IMR-90 (cell line): ENCODE measurements around the gene DOK1. TPM values are rescaled to one million over a fixed set of nuclear protein-coding genes. Genes with fewer than 3 reads are reported as not detected.

Experiments used
- ATAC-seq: fragments of 200-7000 bp; cut with Tn5 transposase; 2 replicates; pipeline ENCODE4 v1.9.1; 2020; ENCODE audit warnings: low read depth, mild to moderate bottlenecking, moderate library complexity
- BruUV-seq: library from RNA; stranded (reverse); fragments of 400-500 nt; replicated peaks from 2 replicates; lab custom pipeline; 2021; lab: Mats Ljungman, UMichigan
- CTCF ChIA-PET: fragments of 300-600 bp; formaldehyde crosslinking; extraction: SDS; loops from one replicate; lab custom pipeline; 2021; ENCODE audit warnings: antibody characterized with exemption; lab: Yijun Ruan, JAX
- POLR2A ChIA-PET: fragments of 300-600 bp; sonication (Branson Sonifier 250); formaldehyde crosslinking; loops from one replicate; lab custom pipeline; 2022; ENCODE audit warnings: antibody characterized with exemption; ENCODE audit not compliant: unreplicated experiment; lab: Charles Lee
- DNase-seq: peaks from one replicate; pipeline ENCODE4 v3.0.0; 2013
- H2AFZ ChIP-seq: replicated peaks from 2 replicates; pipeline ENCODE3; 2013; ENCODE audit warnings: low read length, mild to moderate bottlenecking; ENCODE audit not compliant: poor library complexity
- H2AK5ac ChIP-seq: 2 replicates; pipeline ENCODE4 v1.6.1; 2013; ENCODE audit warnings: low read depth, low read length, inconsistent platforms
- H2AK9ac ChIP-seq: replicated peaks from 2 replicates; pipeline ENCODE3; 2013; ENCODE audit warnings: mild to moderate bottlenecking, low read depth, low read length, moderate library complexity; ENCODE audit not compliant: poor library complexity
- H2BK120ac ChIP-seq: 2 replicates; pipeline ENCODE4 v1.6.1; 2013; ENCODE audit warnings: low read depth, low read length, inconsistent platforms
- H2BK15ac ChIP-seq: 3 replicates; pipeline ENCODE4 v1.6.1; 2013; ENCODE audit warnings: low read depth, low read length, inconsistent platforms
- H2BK20ac ChIP-seq: 2 replicates; pipeline ENCODE4 v1.6.1; 2013; ENCODE audit warnings: low read depth, mild to moderate bottlenecking, inconsistent platforms, low read length, moderate library complexity
- H2BK5ac ChIP-seq: 2 replicates; pipeline ENCODE4 v1.6.1; 2013; ENCODE audit warnings: mild to moderate bottlenecking, low read depth, low read length, inconsistent platforms; ENCODE audit not compliant: poor library complexity, severe bottlenecking
- H3K14ac ChIP-seq: replicated peaks from 2 replicates; pipeline ENCODE4 v1.6.1; 2013; ENCODE audit warnings: low read depth, low read length, inconsistent platforms
- H3K18ac ChIP-seq: 2 replicates; pipeline ENCODE4 v1.6.1; 2013; ENCODE audit warnings: low read depth, low read length, control low read depth
- H3K23ac ChIP-seq: 2 replicates; pipeline ENCODE4 v1.6.1; 2013; ENCODE audit warnings: low read depth, low read length, inconsistent platforms
- H3K27ac ChIP-seq: 2 replicates; pipeline ENCODE4 v1.5.1; 2013; ENCODE audit warnings: mild to moderate bottlenecking, control low read depth, low read length; ENCODE audit not compliant: insufficient read depth
- H3K27me3 ChIP-seq: 2 replicates; pipeline ENCODE4 v1.6.1; 2013; ENCODE audit warnings: low read length; ENCODE audit not compliant: control insufficient read depth, insufficient read depth
- H3K36me3 ChIP-seq: 2 replicates; pipeline ENCODE4 v1.6.1; 2013; ENCODE audit warnings: low read length, mixed read lengths; ENCODE audit not compliant: control insufficient read depth, insufficient read depth
- H3K4ac ChIP-seq: 2 replicates; pipeline ENCODE4 v1.6.1; 2013; ENCODE audit warnings: low read depth, low read length, inconsistent platforms
- H3K4me1 ChIP-seq: 2 replicates; pipeline ENCODE4 v1.6.1; 2013; ENCODE audit warnings: low read length, mixed read lengths; ENCODE audit not compliant: control insufficient read depth, insufficient read depth
- H3K4me2 ChIP-seq: 2 replicates; pipeline ENCODE4 v1.6.1; 2013; ENCODE audit warnings: low read depth, mild to moderate bottlenecking, control low read depth, low read length, moderate library complexity
- H3K4me3 ChIP-seq: 2 replicates; pipeline ENCODE4 v1.5.1; 2013; ENCODE audit warnings: low read depth, mild to moderate bottlenecking, control low read depth, low read length, moderate library complexity; ENCODE audit not compliant: insufficient read depth
- H3K56ac ChIP-seq: 2 replicates; pipeline ENCODE4 v1.6.1; 2013; ENCODE audit warnings: low read length, inconsistent platforms; ENCODE audit not compliant: insufficient read depth; ENCODE audit errors: extremely low read depth
- H3K79me1 ChIP-seq, 2 experiments: 2 replicates each; pipeline ENCODE4 v1.6.1; 2013; ENCODE audit warnings: low read length in 2 of 2, inconsistent platforms in 1 of 2, low read depth in 1 of 2
- H3K9ac ChIP-seq: 2 replicates; pipeline ENCODE4 v1.6.1; 2013; ENCODE audit warnings: low read depth, low read length, control low read depth
- H3K9me1 ChIP-seq: 2 replicates; pipeline ENCODE4 v1.6.1; 2013; ENCODE audit warnings: low read length, inconsistent platforms; ENCODE audit not compliant: insufficient read depth
- H3K9me3 ChIP-seq: 2 replicates; pipeline ENCODE4 v1.6.1; 2013; ENCODE audit warnings: low read length; ENCODE audit not compliant: control insufficient read depth, insufficient read depth
- H4K20me1 ChIP-seq: 2 replicates; pipeline ENCODE4 v1.6.1; 2013; ENCODE audit warnings: low read length, inconsistent platforms; ENCODE audit not compliant: insufficient read depth
- H4K5ac ChIP-seq: 2 replicates; pipeline ENCODE4 v1.6.1; 2013; ENCODE audit warnings: mild to moderate bottlenecking, low read depth, low read length, control low read depth
- H4K8ac ChIP-seq, 2 experiments: 2 replicates each; pipeline ENCODE4 v1.6.1; 2013; ENCODE audit warnings: low read depth in 2 of 2, low read length in 2 of 2, control low read depth in 1 of 2, inconsistent platforms in 1 of 2
- H4K91ac ChIP-seq: 2 replicates; pipeline ENCODE4 v1.6.1; 2013; ENCODE audit warnings: low read depth, low read length, inconsistent platforms; ENCODE audit not compliant: insufficient read depth
- BHLHE40 ChIP-seq: fragments of 150-350 bp; IDR thresholded peaks from 2 replicates; pipeline ENCODE4 v1.6.1; 2016; ENCODE audit warnings: mild to moderate bottlenecking, low read depth, low read length
- CEBPB ChIP-seq: IDR thresholded peaks from 2 replicates; pipeline ENCODE4 v1.6.1; 2012; ENCODE audit warnings: low read depth, low read length, improper control_type of control experiment
- CHD1 ChIP-seq: IDR thresholded peaks from 2 replicates; pipeline ENCODE4 v1.6.1; 2012; ENCODE audit warnings: low read depth, low read length, improper control_type of control experiment
- FOS ChIP-seq: fragments of 150-350 bp; IDR thresholded peaks from 2 replicates; pipeline ENCODE4 v1.6.1; 2016; ENCODE audit warnings: low read depth, low read length
- MXI1 ChIP-seq: IDR thresholded peaks from 2 replicates; pipeline ENCODE4 v1.6.1; 2012; ENCODE audit warnings: low read depth, mild to moderate bottlenecking, low read length, moderate library complexity, borderline replicate concordance
- NFE2L2 ChIP-seq: fragments of 150-350 bp; IDR thresholded peaks from 2 replicates; pipeline ENCODE4 v1.6.1; 2016; ENCODE audit warnings: low read depth, mild to moderate bottlenecking, low read length
- RAD21 ChIP-seq: IDR thresholded peaks from 2 replicates; pipeline ENCODE4 v1.6.1; 2012; ENCODE audit warnings: low read length, improper control_type of control experiment
- RCOR1 ChIP-seq: IDR thresholded peaks from 2 replicates; pipeline ENCODE4 v1.6.1; 2012; ENCODE audit warnings: mild to moderate bottlenecking, low read length, improper control_type of control experiment; ENCODE audit not compliant: insufficient replicate concordance
- WGBS, 2 experiments: methylation state at CpG; one replicate each; pipeline versions ENCODE4 v1.1.5 to v1.1.7; 2013; ENCODE audit warnings: missing lambda C conversion rate in 2 of 2; ENCODE audit not compliant: insufficient read length in 1 of 2; ENCODE audit errors: extremely low coverage in 2 of 2; 5-methylcytosine and 5-hydroxymethylcytosine counted together
- dilution Hi-C: fragments of 300-500 bp; cut with HindIII; formaldehyde crosslinking; loops from one replicate; pipeline ENCODE4 v1.14.3; 2018; ENCODE audit warnings: low sequenced_read_pairs; ENCODE audit not compliant: unreplicated experiment
- in situ Hi-C: fragments of 300-500 bp; cut with MboI; formaldehyde crosslinking; loops from 3 replicates; pipeline ENCODE4 v1.14.3; 2019; ENCODE audit warnings: low sequenced_read_pairs, inconsistent platforms, mixed read lengths
- intact Hi-C: fragments of 100-400 bp; cut with micrococcal nuclease; formaldehyde crosslinking; loops from 2 replicates; pipeline ENCODE4 v1.10.0; 2022
- polyA plus RNA-seq, 3 experiments: library from polyadenylated mRNA; depleted of rRNA; stranded (reverse); fragments of >200 nt; gene quantifications; 2 replicates each; pipeline ENCODE4 v1.2.3, GENCODE V29; 2012; ENCODE audit warnings: low replicate concordance in 1 of 3
- total RNA-seq: library from RNA; depleted of rRNA; stranded (reverse); fragments of >200 nt; gene quantifications from 2 replicates; pipeline ENCODE4 v1.2.3, GENCODE V29; 2012; rRNA removed
- TF ChIP-seq, protein P1 (sequence below): conservative IDR thresholded peaks from 2 replicates; pipeline ENCODE4 v1.5.1; 2012; ENCODE audit warnings: mild to moderate bottlenecking, low read depth, low read length, improper control_type of control experiment

DOK1 gene
- total and polyA plus RNA-seq, 2 of the 4 experiments (the other 2 are of a cell fraction): 15.4 to 17.6 TPM

GRCh38 chr2:74606927-74607326 is 52.4 kb downstream of the DOK1 start:
- H2AK9ac ChIP-seq: no peak overlapping the region
- H4K8ac ChIP-seq: no peak overlapping the region
- H3K27me3 ChIP-seq: peaks cover 22% of the 10 kb centered on the region
- no peaks in the 10 kb centered on the region for H3K79me1 ChIP-seq
- 0 out of 2 replicates have a peak, but pooled peaks cover 2% of the 10 kb centered on the region for H3K9me3 ChIP-seq
- in situ Hi-C loops: no loop called here
- dilution Hi-C loops: no loop called here
- CTCF ChIA-PET: no interaction called here
- no peak overlapping the region for H3K56ac ChIP-seq
- no peak overlapping the region for H3K14ac ChIP-seq
- no peak overlapping the region for H3K4me3 ChIP-seq
- H4K5ac ChIP-seq: no peak overlapping the region
- H2BK120ac ChIP-seq: no peak overlapping the region
- H3K4ac ChIP-seq: no peak overlapping the region
- no peaks in the 10 kb centered on the region for H3K4me1 ChIP-seq
- no peaks in the 10 kb centered on the region for H4K20me1 ChIP-seq
- H2AFZ ChIP-seq: no peak overlapping the region
- no TSS peak for BruUV-seq
- no peak for TF ChIP-seq CEBPB
- TF ChIP-seq MXI1: no peak
- no peak for TF ChIP-seq NFE2L2
- no peak for TF ChIP-seq BHLHE40
- no peak for TF ChIP-seq CHD1
- TF ChIP-seq RCOR1: no peak
- TF ChIP-seq RAD21: no peak
- no peak for TF ChIP-seq FOS
- TF ChIP-seq, protein P1, sequence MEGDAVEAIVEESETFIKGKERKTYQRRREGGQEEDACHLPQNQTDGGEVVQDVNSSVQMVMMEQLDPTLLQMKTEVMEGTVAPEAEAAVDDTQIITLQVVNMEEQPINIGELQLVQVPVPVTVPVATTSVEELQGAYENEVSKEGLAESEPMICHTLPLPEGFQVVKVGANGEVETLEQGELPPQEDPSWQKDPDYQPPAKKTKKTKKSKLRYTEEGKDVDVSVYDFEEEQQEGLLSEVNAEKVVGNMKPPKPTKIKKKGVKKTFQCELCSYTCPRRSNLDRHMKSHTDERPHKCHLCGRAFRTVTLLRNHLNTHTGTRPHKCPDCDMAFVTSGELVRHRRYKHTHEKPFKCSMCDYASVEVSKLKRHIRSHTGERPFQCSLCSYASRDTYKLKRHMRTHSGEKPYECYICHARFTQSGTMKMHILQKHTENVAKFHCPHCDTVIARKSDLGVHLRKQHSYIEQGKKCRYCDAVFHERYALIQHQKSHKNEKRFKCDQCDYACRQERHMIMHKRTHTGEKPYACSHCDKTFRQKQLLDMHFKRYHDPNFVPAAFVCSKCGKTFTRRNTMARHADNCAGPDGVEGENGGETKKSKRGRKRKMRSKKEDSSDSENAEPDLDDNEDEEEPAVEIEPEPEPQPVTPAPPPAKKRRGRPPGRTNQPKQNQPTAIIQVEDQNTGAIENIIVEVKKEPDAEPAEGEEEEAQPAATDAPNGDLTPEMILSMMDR: no peak
- DNase-seq (no peak), ATAC-seq (no peak)
- POLR2A ChIA-PET: no interaction called here
- H2AK5ac ChIP-seq: no peak overlapping the region
- no peak overlapping the region for H3K18ac ChIP-seq
- H3K9ac ChIP-seq: no peak overlapping the region
- no peak overlapping the region for H4K91ac ChIP-seq
- no peak overlapping the region for H2BK15ac ChIP-seq
- intact Hi-C loops: no loop called here
- no peak overlapping the region for H2BK5ac ChIP-seq
- H3K23ac ChIP-seq: no peak overlapping the region
- H2BK20ac ChIP-seq: no peak overlapping the region
- WGBS, 2 experiments: 100% methylated on average over 1 of the region's 5 CpGs; no CpG with 5 or more reads in 1 of the 2 experiments
- H3K4me2 ChIP-seq: no peak overlapping the region
- no peaks in the 10 kb centered on the region for H3K9me1 ChIP-seq
- no peak overlapping the region for H3K27ac ChIP-seq
- no peaks in the 10 kb centered on the region for H3K36me3 ChIP-seq

Other genes with a start within 250 kb of the DOK1 start
- gene SLC4A5, start 211.3 kb upstream of the DOK1 start, total RNA-seq: 0.18 TPM in 1 of 2 replicates, not detected in the other
- 0.20 and 0.22 TPM in 2 replicates for gene SLC4A5, start 211.3 kb upstream of the DOK1 start, polyA plus RNA-seq (2012; rRNA removed)
- 204 and 229 TPM in 2 replicates for gene DCTN1, start 174.4 kb upstream of the DOK1 start, total RNA-seq
- gene DCTN1, start 174.4 kb upstream of the DOK1 start, polyA plus RNA-seq (2012; rRNA removed): 136 and 149 TPM in 2 replicates
- under 0.01 and 0.18 TPM in 2 replicates for gene C2orf81, start 133.1 kb upstream of the DOK1 start, total RNA-seq
- 0.26 and 0.74 TPM in 2 replicates for gene C2orf81, start 133.1 kb upstream of the DOK1 start, polyA plus RNA-seq (2012; rRNA removed)
- gene WDR54, start 133.0 kb upstream of the DOK1 start, total RNA-seq: 43.6 and 57.2 TPM in 2 replicates
- gene WDR54, start 133.0 kb upstream of the DOK1 start, polyA plus RNA-seq (2012; rRNA removed): 47.2 and 47.9 TPM in 2 replicates
- 9.4 and 11.1 TPM in 2 replicates for gene RTKN, start 112.8 kb upstream of the DOK1 start, total RNA-seq
- gene RTKN, start 112.8 kb upstream of the DOK1 start, polyA plus RNA-seq (2012; rRNA removed): 19.7 and 22.3 TPM in 2 replicates
- gene INO80B, start 99.6 kb upstream of the DOK1 start, total RNA-seq: 4.5 and 5.3 TPM in 2 replicates
- 9.2 and 10.5 TPM in 2 replicates for gene INO80B, start 99.6 kb upstream of the DOK1 start, polyA plus RNA-seq (2012; rRNA removed)
- gene WBP1, start 96.3 kb upstream of the DOK1 start, total RNA-seq: 22.2 and 22.9 TPM in 2 replicates
- gene WBP1, start 96.3 kb upstream of the DOK1 start, polyA plus RNA-seq (2012; rRNA removed): 78.5 and 89.3 TPM in 2 replicates
- 17.8 and 21.0 TPM in 2 replicates for gene MOGS, start 89.3 kb upstream of the DOK1 start, total RNA-seq
- gene MOGS, start 89.3 kb upstream of the DOK1 start, polyA plus RNA-seq (2012; rRNA removed): 45.9 and 48.4 TPM in 2 replicates
- gene MRPL53, start 82.0 kb upstream of the DOK1 start, total RNA-seq: 5.2 and 6.7 TPM in 2 replicates
- 39.0 and 51.9 TPM in 2 replicates for gene MRPL53, start 82.0 kb upstream of the DOK1 start, polyA plus RNA-seq (2012; rRNA removed)
- 6.1 and 8.4 TPM in 2 replicates for gene CCDC142, start 71.7 kb upstream of the DOK1 start, total RNA-seq
- 11.1 and 14.0 TPM in 2 replicates for gene CCDC142, start 71.7 kb upstream of the DOK1 start, polyA plus RNA-seq (2012; rRNA removed)
- 6.3 and 9.2 TPM in 2 replicates for gene TTC31, start 71.6 kb upstream of the DOK1 start, total RNA-seq
- 18.8 and 20.5 TPM in 2 replicates for gene TTC31, start 71.6 kb upstream of the DOK1 start, polyA plus RNA-seq (2012; rRNA removed)
- gene LBX2, start 55.1 kb upstream of the DOK1 start, total RNA-seq: 0.18 and 0.56 TPM in 2 replicates
- 0.62 and 0.66 TPM in 2 replicates for gene LBX2, start 55.1 kb upstream of the DOK1 start, polyA plus RNA-seq (2012; rRNA removed)
- 29.2 and 31.4 TPM in 2 replicates for gene PCGF1, start 47.0 kb upstream of the DOK1 start, total RNA-seq
- 23.4 and 28.7 TPM in 2 replicates for gene PCGF1, start 47.0 kb upstream of the DOK1 start, polyA plus RNA-seq (2012; rRNA removed)
- not detected in 2 replicates for gene TLX2, start 40.3 kb upstream of the DOK1 start, total RNA-seq
- gene TLX2, start 40.3 kb upstream of the DOK1 start, polyA plus RNA-seq (2012; rRNA removed): not detected in 2 replicates
- not detected in 2 replicates for gene DQX1, start 28.5 kb upstream of the DOK1 start, total RNA-seq
- gene DQX1, start 28.5 kb upstream of the DOK1 start, polyA plus RNA-seq (2012; rRNA removed): 0.07 and 0.14 TPM in 2 replicates
- 45.8 and 47.5 TPM in 2 replicates for gene AUP1, start 25.0 kb upstream of the DOK1 start, total RNA-seq
- gene AUP1, start 25.0 kb upstream of the DOK1 start, polyA plus RNA-seq (2012; rRNA removed): 100.0 and 104 TPM in 2 replicates
- 28.1 and 34.2 TPM in 2 replicates for gene HTRA2, start 24.8 kb upstream of the DOK1 start, total RNA-seq
- gene HTRA2, start 24.8 kb upstream of the DOK1 start, polyA plus RNA-seq (2012; rRNA removed): 23.6 and 25.9 TPM in 2 replicates
- 14.2 and 17.9 TPM in 2 replicates for gene LOXL3, start 778 bp upstream of the DOK1 start, total RNA-seq
- gene LOXL3, start 778 bp upstream of the DOK1 start, polyA plus RNA-seq (2012; rRNA removed): 21.8 and 23.4 TPM in 2 replicates
- gene M1AP, start 93.6 kb downstream of the DOK1 start, total RNA-seq: not detected in 2 replicates
- gene M1AP, start 93.6 kb downstream of the DOK1 start, polyA plus RNA-seq (2012; rRNA removed): 0.03 TPM in 1 of 2 replicates, not detected in the other
- gene SEMA4F, start 99.5 kb downstream of the DOK1 start, total RNA-seq: 3.6 and 4.7 TPM in 2 replicates
- gene SEMA4F, start 99.5 kb downstream of the DOK1 start, polyA plus RNA-seq (2012; rRNA removed): 7.5 and 7.8 TPM in 2 replicates